ENCODE results near the gene ZNF862.
A peak's percentile ranks its signal among the peaks of the same experiment; 100 is the strongest.

The ZNF862 gene

GRCh38 chr7:149863500-149863899 lies 25.3 kb downstream of the ZNF862 start:
- no peak overlapping the region for H3K27ac ChIP-seq
- DNase-seq (ENCODE audit: low read depth, low spot score): no peak

GRCh38 chr7:149864023-149864422 lies 25.8 kb downstream of the ZNF862 start:
- H3K27ac ChIP-seq: no peak overlapping the region
- DNase-seq (ENCODE audit: low read depth, low spot score): no peak

DNA sequence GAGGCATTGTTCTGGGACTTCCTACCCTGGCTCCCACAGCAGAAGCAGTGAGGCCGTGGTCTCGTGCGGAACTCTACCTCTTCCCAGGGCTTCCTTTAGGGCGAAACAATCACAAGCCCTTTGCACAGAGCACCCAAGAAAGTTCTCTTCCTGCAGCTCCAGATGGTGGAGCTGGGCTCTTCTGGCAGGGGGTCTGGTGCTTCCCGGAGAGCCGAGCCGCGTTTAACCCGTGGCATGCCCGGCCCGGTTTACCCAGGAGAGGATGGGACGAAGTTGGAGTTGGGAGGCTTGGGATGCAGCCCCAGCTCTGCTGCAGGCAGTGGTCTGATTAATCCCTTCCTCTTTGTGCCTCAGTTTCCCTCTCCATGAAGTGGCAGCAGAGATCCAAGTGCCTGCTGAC lies 26.6 kb downstream of the ZNF862 start:
- no peak for DNase-seq (ENCODE audit: low read depth, low spot score)
- no peak overlapping the region for H3K27ac ChIP-seq

DNA sequence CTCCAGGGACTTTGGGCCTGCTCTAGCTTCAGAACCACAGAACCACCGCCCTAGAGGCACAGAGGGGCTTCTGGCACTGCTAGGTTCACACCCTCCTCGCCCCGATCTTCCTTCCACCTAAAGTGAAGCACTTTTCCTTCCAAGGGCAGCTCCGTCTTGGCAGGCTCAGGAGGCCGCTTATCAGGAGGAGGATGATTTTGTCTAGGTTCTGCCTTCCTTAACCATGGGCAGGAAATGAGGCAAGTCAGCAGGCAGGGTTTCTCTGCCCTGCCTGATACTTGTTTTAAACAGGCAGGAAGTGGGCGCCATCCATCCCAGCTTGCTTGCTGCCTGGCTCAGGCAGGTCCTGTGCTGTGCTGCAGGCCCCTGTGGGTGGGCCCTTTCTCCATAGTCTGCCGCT lies 27.3 kb downstream of the ZNF862 start:
- DNase-seq (ENCODE audit: low read depth, low spot score): no peak
- no peak overlapping the region for H3K27ac ChIP-seq

DNA sequence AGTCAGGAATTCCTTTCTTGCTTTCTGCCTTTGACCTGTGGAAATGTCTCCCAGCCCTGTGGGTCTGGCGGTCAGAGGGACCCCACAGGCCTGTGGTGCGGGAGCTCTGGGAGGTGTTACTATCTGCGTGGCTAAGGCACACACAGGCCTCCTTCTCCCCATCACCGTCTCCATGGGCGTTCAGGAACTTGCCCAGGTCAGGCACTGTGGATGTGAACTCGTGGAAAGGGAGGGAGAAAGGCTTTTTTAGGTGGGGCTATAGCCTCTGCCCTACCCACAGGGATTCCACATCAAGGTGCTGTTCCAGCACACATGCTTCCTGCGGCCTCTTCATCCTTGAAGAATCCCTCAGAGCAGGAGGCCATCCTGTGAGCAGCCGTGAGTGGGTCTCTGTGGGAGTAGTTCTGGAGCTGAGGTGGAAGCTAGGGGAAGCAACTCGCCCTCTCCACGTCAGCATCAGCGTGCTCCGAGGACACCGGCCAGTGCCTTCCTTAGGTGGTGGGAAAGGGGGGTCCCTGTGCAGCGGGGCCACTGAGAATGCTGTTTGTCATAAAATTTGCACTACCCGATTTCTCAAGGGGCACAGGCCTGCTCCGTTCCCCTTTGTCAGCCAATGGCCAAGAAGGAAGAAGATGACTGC lies 28.1 kb downstream of the ZNF862 start:
- H3K27ac ChIP-seq: no peak overlapping the region
- no peak for DNase-seq (ENCODE audit: low read depth, low spot score)

DNA sequence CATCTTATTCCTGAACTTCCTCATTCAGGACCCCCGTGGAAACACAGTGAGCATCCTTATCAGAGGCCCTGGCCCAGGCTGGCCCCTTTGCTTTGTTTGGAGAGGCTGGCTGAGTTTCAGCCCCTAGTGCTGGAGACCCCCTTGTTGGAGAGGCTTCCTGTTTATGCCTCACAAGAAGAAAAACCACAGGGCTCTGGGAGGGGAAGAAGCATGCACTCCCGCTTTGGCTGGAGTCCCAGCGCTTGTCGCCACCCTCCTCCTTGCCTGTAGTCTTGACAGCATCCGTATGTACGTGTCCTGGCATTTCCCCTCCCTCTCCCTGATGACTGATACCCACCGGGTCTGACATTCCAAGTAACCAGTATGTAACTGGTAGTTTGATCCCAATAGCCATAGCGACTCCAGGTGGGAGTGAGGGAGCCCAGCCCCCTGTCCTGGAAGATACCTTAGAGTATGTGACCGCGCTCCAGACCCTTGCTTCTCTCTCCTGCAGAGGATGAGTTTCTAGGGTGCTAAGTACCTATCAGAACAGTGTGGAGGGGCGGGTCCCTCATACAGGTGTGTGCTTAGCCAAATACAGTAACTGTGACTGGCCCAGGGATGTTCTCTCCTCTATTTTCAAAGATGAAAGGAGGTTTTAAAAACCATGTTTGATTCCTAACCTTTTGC lies 28.7 kb downstream of the ZNF862 start:
- DNase-seq (ENCODE audit: low read depth, low spot score): no peak
- H3K27ac ChIP-seq: no peak overlapping the region

DNA sequence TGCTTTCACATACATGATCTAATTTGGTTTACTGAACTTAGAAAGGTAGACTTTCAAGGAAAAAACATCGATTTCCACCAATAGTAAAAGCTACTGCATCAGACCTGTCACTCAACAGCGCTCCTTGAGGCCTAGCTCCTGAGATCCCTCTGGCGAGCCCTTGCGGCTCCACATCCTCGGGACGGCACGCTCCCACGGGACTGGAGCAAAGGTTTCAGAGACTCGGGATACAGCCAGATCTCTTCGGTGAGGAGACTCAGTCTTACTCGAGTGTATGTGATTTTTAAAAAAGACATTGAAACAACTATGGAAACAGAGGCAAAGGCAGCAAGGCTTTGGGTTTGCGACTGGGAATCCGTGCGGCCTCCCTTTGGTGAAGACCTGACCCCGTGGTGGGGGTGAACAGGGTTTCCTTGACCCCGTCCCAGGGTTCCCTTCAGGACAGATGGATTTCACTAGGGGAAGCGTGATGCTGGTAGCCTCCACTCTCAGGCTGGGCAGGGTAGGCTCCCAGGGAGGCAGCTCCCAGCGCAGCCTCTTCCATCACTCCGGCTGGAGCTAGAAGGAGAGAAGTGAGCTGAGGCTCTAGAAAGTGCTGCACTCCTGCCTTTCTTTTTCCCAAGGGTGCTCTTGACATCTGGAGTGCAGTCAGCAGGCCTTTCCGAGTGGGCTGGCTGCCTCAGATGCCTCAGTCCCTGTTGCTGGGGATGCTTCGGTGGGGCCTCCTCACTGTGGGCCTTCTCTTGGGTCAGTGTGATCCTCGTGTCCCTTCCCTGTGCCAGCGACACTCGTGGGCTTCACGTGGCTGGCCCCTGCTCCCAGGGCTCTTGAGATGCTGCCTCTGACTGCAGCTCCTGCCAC lies 29.8 kb downstream of the ZNF862 start:
- no peak overlapping the region for H3K27ac ChIP-seq
- DNase-seq (ENCODE audit: low read depth, low spot score): no peak

- DNase-seq (ENCODE audit: low read depth, low spot score): no peak
- H3K27ac ChIP-seq: no peak overlapping the region
Observed at GRCh38 chr7:149868623-149869290, 30.6 kb downstream of the ZNF862 start.

DNA sequence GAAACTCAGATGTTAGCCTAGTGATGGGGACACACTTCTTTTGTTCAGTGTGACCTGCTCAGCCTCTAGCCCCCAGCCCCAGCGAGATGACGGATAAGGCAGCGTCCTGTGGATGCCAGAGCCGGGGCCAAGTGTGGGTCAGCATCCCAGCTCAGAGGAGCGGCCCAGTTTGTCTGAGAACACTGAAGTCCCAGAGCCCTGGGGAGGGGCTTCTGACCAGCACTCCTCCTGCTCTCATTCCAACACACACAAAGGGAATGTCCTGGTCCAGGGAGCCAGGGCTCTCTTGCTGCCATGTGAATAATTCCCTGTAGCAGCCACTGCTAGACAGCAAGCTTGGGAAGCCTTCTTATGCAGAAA lies 31.1 kb downstream of the ZNF862 start:
- H3K27ac ChIP-seq: no peak overlapping the region

DNA sequence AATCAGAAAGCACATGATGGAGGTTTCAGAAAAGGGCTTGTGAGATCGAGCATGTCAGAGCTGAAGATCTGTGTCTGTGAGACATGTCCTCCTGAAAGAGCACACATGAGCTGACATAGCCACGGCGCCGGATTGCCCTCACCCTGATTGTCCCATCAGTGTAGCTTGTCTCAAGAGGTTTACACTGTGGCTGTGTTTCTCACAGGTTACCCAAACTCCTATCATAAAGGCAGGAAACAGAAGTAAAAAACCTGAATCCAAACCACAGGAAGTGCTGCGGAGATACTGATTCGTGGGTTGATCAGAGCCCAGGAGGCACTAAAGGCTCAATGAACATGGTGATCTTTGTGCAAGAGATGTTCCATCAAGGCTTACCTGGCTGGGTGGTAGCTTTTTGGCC lies 31.7 kb downstream of the ZNF862 start:
- no peak for DNase-seq (ENCODE audit: low read depth, low spot score)
- no peak overlapping the region for H3K27ac ChIP-seq

More for the DNA sequence above, 31.1 kb downstream of the ZNF862 start:
- DNase-seq (ENCODE audit: low read depth, low spot score): no peak

DNA sequence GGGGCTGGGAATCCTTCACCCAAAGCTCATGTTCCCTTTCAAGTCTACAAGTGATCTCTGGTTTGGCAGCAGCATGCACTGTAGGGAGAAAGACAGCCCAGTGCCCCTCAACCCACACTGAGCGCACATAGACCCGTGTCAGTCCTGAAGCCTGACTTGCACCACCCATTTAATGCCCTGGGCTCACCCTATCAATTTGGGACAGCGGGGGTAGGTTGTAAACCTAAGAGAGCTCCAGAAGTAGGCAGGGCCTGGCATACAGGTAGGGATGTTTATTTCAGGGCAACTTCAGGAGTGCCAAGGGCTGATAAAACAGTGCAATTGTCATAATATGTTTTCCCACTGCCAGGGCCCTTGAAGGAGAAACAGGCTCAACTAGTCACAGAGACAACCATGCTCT lies 32.1 kb downstream of the ZNF862 start:
- no peak overlapping the region for H3K27ac ChIP-seq
- no peak for DNase-seq (ENCODE audit: low read depth, low spot score)

GRCh38 chr7:149870701-149871483 lies 32.7 kb downstream of the ZNF862 start:
- DNase-seq (ENCODE audit: low read depth, low spot score): no peak
- no peak overlapping the region for H3K27ac ChIP-seq

GRCh38 chr7:149871576-149871975 lies 33.4 kb downstream of the ZNF862 start:
- DNase-seq (ENCODE audit: low read depth, low spot score): no peak
- no peak overlapping the region for H3K27ac ChIP-seq

DNA sequence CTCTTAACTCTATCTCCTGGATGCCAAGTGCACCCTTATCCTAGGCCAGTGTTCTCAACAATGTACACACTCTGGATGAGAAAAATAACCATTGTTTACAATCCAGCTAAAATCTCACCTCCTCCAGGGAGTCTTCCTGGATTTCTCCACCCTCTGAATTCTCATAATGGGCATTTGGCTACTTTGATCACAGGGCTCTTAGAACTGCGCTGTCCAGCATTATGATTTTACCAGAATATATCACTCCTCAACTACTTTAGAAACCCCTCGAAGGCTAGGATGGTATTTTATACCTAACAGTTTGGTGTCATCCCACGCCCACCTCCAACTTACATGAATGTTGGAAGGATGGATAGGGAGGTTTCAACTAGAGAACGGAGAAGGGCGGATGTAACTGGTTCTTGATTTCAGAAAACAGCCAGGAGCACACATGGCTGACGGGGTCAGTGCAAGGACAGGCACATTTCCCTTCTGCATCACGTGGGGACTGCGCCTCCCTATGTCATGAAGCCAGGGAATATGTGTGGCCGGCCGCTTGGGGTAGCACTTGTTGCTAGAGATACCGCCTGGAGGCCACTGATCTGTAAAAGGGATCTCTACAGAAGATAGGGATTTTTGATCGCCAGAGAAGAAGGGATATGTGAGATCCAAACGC lies 34.4 kb downstream of the ZNF862 start:
- DNase-seq (ENCODE audit: low read depth, low spot score): peak; percentile 27
- H3K27ac ChIP-seq: peak overlapping the region; percentile 42

GRCh38 chr7:149873074-149873969 lies 35.1 kb downstream of the ZNF862 start, which contains the start of gene ATP6V0E2:
Gene ATP6V0E2, plus strand, starts transcription at chr7:149873969. Its CDS starts 97 bp downstream, at chr7:149874066.
- DNase-seq (ENCODE audit: low read depth, low spot score): peak; percentile 68
- peak within 1 kb of the TSS; percentile 42 for H3K27ac ChIP-seq

DNA sequence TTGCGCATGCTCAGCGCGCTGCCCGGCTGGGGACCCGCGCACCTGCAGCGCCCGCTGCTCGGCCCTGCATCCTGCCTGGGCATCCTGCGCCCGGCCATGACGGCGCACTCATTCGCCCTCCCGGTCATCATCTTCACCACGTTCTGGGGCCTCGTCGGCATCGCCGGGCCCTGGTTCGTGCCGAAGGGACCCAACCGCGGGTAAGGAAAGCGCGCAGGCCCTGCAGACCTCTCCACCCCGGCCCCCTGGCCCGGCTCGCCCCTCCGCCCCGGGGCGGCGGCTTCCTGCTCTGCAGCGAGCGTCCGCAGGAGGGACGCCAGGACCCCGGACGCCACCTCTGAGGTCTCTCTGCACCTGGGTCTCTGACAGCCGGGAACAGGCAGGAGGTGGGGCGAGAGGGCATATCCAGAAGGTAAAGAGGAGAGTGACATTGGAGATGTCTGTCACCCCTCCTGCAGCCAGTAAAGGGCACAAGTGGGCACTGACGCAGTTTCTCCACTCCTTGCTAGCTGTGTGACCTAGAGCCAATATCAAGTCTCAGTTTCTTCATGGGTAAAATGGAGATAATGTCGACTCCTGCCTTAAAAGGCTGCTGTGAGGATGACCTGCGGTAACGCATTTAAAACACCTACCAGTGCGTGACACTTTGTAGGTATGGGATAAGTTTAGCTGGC lies 35.9 kb downstream of the ZNF862 start:
- DNase-seq (ENCODE audit: low read depth, low spot score): no peak
- H3K27ac ChIP-seq: no peak overlapping the region

GRCh38 chr7:149874644-149875028 lies 36.5 kb downstream of the ZNF862 start:
- no peak for DNase-seq (ENCODE audit: low read depth, low spot score)
- no peak overlapping the region for H3K27ac ChIP-seq

DNA sequence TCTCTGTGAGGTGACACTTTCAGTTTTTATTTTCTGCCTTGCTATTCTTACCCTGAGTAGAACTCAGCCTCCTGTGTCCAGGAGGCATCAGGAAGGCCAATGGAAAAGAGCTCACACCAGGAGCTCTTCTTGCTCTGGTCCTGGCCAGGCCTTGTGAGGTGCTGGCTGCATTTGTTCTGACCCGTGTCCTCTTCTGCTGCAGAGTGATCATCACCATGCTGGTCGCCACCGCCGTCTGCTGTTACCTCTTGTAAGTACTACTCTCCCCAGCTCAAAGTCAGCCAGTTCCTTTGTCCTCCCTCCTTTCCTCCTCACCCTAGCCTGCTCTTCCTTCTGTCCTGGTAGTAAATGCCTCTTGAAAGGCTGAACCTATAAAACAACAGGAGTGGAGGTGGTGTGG lies 37.2 kb downstream of the ZNF862 start:
- H3K27ac ChIP-seq: no peak overlapping the region
- no peak for DNase-seq (ENCODE audit: low read depth, low spot score)

Data from epithelial cell of prostate (primary cell).